Stimulated activated CD8-positive, alpha-beta memory T cell treated with anti-CD3 and anti-CD28 coated beads, Interleukin-12 subunit alpha, Interleukin-12 subunit beta, amount 100 ng/mL, for 1 hour (primary cell): ENCODE results near the gene SPIRE2.
A peak's percentile ranks its signal among the peaks of the same experiment; 100 is the strongest.
"Not testable (repeated sequence)": the region's sequence is repeated elsewhere in the genome, so short reads cannot be mapped to it uniquely, and the experiment has no call there.

Experiments used
- DNase-seq: peaks from one replicate; pipeline ENCODE4 v3.0.0-alpha.2; 2020; ENCODE audit warnings: low read depth

Gene SPIRE2

GRCh38 chr16:89869911-89870310, 41.6 kb downstream of the SPIRE2 start:
- DNase-seq: no peak

- DNase-seq: no peak
These were observed 42.2 kb downstream of the SPIRE2 start for GRCh38 chr16:89870440-89870839.

DNA sequence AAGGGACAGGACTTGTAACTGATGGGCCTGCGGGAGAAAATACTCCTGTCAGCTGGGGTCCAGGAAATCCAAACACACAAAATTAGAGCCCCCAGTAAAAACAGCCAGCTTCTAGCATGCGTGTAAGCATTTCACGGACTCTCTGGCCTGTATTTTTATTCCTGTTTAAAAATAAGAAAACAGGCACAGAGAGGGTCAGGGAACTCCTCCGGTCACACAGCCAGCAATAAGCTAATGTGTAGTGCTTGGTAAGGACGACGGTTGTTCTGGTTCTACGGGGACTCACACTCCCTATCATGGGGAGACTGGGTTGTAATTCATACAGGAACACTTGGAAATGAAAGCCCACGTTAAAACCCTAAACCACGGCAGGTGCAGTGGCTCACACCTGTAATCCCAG, 43.6 kb downstream of the SPIRE2 start:
- DNase-seq: no peak

GRCh38 chr16:89873109-89873971, 45.1 kb downstream of the SPIRE2 start, which contains the start of gene TCF25:
Gene TCF25, plus strand, starts transcription at chr16:89873592. Its CDS starts 76 bp downstream, at chr16:89873668.
- DNase-seq: peak; percentile 84

DNA sequence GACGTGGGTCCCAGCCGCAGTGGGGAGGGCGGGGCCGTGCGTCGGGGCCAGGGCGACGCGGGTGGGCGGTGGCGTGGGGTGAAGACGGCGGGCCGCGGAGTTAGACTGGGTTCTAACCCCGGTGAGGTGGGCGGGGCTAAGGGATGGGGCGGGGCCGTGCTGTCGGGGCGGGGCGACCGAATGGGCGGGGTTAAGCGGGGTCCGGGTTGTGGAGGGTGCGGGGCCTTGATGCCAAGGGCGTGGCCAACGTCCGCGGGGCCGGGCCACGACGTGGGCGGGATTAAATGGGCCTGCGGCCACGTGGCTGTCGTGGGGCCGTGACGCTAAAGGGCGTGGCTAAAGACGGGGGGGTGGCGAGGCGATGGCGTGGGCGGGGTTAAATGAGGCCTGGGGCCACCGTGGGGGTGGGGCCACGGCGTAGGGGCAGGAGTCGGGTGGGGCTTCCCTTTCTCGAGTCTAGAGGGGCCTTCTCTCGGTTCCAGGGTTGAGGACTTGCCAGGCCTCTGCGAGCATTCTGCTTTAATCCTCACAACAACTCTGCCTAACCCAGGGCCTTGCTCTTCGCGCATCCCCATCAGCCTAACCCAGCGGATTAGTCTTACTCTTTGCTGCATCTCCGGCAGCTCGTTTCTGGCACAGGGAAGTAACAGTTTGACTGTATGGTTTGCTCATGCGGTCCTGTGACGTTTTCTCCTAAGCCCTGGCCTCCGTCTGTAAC, 45.9 kb downstream of the SPIRE2 start:
- DNase-seq: peak; percentile 91

DNA sequence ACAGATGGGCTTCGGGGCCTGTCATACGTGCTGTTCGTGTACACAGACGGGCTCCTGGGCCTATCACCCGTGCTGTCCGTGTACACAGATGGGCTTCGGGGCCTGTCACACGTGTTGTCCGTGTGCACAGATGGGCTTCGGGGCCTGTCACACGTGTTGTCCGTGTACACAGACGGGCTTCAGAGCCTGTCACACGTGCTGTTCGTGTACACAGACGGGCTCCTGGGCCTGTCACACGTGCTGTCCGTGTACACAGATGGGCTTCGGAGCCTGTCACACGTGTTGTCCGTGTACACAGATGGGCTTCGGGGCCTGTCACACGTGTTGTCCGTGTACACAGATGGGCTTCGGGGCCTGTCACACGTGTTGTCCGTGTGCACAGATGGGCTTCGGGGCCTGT, 50.8 kb downstream of the SPIRE2 start:
- DNase-seq: not testable (repeated sequence)

DNA sequence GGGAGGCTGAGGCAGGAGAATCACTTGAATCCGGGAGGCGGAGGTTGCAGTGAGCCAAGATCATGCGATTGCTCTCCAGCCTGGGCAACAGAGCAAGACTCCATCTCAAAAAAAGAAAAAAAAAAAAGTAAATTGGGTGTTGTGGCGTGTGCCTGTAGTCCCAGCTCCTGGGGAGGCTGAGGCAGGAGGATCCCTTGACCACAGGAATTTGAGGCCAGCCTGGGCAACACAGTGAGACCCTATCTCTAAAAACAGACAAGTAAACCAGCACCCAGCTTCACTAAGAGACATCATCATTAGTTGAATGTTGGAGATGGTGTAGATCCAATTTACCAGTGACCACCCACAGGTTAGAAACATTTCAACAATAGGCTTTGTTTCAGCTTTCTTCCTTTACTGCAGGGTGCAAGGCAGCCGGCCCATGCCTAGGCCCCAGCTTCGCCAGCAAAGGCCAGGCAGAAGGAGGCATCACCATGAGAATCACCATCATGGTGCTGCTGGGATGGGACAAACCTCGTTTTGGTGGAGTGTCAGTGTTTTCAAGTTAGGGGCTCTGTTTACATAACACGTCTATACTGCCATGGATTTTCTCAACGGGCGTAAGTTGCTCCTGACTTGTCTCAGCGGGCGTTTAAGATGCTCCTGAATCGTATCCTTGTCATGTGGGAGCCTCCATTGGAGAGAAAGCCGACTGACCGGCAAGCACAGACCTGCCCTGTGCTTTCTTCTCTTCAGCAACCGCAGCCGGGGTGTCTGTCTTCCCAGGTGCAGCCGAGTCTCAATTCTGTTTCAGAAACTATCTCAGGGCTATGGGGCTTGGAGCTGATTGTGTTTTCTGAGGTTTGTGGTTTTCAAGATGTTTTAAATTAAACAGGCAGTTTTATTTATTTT, 52.4 kb downstream of the SPIRE2 start:
- DNase-seq: no peak

DNA sequence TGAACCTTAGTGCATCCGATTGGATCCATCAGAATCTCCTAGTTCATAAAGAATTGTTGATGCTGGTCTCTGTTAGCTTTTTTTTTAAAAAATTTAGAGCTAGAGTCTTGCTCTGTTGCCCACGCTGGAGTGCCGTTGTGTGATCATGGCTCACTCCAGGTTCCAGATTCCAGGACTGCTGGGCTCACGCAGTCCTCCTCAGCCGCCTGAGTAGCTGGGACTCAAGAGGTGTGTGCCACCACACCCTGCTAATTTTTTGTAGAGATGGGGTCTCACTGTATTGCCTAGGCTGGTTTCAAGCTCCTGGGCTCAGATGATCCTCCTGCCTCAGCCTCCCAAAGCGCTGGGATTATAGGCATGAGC, 53.1 kb downstream of the SPIRE2 start:
- DNase-seq: no peak

GRCh38 chr16:89883346-89884040, 55.2 kb downstream of the SPIRE2 start:
- DNase-seq: no peak

- DNase-seq: no peak
These were observed 55.8 kb downstream of the SPIRE2 start for GRCh38 chr16:89884041-89884421.

DNA sequence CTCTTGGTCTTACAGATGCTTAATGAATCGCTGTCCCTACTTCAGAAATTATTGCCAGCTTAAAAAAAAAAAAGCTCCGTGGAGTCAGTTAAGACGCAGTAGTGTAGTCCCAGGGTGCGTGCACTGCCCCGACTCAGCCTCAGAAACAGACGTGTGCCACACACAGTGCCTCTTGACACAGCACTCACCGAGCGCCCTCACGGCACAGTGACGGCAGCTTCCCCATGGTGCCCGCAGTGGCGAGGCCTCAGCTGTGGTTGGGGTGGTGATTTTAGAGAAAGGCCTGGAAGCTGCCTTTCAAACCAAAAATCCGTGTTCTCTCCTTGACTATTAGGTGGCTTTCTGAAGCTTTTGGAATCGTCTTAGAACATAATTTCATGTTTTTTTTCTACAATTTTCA, 59.0 kb downstream of the SPIRE2 start:
- DNase-seq: no peak

- DNase-seq: no peak
These were observed 61.9 kb downstream of the SPIRE2 start for GRCh38 chr16:89890200-89890599.

GRCh38 chr16:89890886-89891657, 62.8 kb downstream of the SPIRE2 start:
- DNase-seq: no peak

DNA sequence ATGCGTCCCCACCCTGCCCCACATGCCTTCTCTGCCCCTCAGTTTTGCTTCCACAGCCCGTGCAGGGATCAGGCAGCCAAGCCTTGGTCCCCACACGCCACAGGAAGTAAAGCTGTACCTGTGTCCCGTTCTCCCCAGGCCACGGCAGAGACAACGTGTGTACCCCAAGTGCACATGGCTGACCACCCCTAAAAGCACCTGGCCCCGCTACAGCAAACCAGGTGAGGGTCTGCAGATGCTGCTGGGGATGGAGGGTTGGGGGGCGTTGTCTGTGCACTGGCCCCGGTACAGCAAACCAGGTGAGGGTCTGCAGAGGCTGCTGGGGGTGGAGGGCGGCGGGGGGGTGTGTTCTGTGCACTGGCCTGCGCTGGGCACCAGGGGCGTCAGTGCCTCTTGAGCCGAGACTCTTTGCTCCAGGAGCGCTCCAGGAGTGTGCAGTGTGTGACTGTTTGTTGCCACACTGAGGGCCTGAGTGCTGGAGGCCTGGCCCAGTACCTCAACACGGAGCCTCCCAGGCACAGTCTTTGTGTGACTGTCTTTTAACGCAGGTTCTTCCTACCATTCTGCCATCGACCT, 63.9 kb downstream of the SPIRE2 start:
- DNase-seq: no peak

DNA sequence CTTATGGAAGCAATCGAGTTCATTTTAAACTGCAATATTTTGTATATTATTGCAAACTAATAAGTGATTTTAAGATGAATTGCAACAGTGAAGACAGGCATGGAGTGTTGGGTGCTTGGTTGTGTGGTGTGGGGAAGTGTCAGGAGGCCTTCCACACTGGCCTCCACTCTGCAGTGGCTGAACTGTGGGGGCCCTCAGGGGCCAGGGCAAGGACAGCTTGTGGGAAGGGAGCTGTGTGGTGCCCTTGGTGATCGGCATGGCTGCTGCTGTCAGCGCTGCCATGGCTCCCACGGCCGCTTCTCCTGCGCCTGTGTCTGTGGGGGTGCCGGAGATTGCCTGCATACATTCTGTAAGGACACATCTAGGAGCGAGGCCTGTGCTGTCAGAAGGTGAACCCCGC, 64.4 kb downstream of the SPIRE2 start:
- DNase-seq: no peak

- no peak for DNase-seq
These were observed 65.6 kb downstream of the SPIRE2 start for GRCh38 chr16:89893642-89894548.

DNA sequence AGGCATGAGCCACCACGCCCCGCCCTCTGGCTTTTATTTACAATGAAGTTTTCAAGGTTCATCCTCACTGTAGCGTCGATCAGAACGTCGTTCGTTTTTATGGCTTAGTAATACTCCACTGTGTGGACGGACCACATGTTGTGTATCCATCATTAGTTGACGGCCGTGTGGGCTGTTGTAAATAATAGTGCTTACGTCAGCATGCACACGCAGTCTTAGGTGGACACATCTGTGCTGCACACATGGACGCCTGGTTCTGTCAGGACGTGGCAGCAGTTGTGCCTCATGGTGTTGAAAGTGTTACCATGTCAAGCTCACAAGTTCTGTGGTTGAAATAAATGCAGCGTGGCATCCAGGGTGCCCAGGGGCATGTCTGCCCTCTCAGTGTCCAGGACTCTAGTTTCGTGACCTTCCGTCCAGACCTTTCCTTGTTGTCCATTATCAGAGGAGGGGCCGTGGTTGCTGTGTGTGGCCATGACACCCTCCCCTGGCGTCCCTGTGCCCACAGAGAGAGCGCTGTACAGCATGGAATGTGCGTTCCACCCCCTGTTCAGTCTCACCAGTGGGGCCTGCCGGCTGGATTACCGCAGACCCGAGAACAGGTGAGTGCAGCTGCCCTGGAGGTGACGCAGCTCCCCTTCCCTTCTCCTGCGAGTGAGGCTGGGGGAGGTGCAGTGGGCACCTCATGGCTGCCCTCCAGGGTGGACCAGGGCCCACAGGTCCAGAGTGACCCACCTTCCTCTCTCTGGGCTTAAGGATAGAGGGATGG, 67.4 kb downstream of the SPIRE2 start:
- DNase-seq: no peak

DNA sequence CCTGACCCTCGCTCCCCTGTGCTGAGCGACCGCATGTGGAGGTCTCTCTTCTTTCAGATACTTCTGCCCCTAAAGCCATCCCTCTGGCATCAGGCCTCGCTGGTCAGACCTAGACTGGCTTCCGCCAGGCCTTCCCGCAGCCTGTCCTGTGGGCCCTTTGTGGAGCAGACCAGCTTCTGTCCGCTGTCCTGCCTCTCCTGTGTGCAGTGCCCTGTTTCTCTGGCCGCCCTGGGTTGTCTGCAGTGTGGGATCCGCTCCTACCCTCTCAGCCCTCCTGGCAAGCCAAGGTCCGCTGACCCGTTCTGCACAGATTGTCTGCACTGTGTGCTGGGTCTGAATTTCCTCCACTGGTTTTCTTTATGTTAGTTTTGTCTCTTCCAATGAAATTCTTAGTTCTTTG, 68.9 kb downstream of the SPIRE2 start:
- DNase-seq: no peak
